Epithelial cell of proximal tubule (primary cell): ENCODE results near the gene CAPN10. TPM values are rescaled to one million over a fixed set of nuclear protein-coding genes. Genes with fewer than 3 reads are reported as not detected.

Experiments
- DNase-seq: peaks from one replicate; pipeline ENCODE4 v3.0.0-alpha.2; 2011; ENCODE audit warnings: low read depth
- H3K4me3 ChIP-seq: 2 replicates; pipeline ENCODE4 v1.5.1; 2011; ENCODE audit warnings: low read depth, mild to moderate bottlenecking, low read length
- total RNA-seq: library from RNA; depleted of rRNA; stranded (reverse); fragments of >200 nt; gene quantifications from 2 replicates; pipeline ENCODE4 v1.2.3, GENCODE V29; 2015
- TF ChIP-seq, protein P1 (sequence below): conservative IDR thresholded peaks from 2 replicates; pipeline ENCODE4 v1.5.1; 2012; ENCODE audit warnings: low read depth, mild to moderate bottlenecking, low read length

Gene CAPN10
- total RNA-seq, 1 donor from 2014 or later, result 31.9 TPM

DNA sequence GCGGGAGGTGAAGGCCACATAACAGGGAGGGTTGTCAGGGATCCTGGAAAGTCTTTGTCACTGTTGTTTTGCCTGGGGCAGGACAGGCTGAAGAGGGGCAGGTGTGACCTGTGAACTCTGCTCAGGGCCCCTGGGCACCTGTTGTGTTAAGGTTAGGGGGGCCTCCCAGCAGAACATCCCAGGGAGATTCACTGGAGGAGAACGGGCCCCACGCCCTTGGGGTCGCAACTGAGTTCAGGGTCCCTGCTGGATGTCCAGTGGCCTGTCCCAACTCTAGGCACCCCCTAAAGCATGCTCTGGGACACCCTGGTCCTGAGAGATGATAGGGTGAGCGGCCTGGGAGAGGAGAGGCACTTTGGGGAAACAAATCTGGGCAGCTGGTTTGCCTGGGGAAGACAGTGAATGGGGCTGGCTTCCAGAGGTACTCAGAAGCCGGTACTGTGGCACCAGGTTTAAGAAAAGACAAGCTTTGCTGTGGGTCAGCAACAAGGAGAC, 61.7 kb downstream of the CAPN10 start:
- no peak overlapping the region for H3K4me3 ChIP-seq
- no peak for DNase-seq
- TF ChIP-seq, protein P1, sequence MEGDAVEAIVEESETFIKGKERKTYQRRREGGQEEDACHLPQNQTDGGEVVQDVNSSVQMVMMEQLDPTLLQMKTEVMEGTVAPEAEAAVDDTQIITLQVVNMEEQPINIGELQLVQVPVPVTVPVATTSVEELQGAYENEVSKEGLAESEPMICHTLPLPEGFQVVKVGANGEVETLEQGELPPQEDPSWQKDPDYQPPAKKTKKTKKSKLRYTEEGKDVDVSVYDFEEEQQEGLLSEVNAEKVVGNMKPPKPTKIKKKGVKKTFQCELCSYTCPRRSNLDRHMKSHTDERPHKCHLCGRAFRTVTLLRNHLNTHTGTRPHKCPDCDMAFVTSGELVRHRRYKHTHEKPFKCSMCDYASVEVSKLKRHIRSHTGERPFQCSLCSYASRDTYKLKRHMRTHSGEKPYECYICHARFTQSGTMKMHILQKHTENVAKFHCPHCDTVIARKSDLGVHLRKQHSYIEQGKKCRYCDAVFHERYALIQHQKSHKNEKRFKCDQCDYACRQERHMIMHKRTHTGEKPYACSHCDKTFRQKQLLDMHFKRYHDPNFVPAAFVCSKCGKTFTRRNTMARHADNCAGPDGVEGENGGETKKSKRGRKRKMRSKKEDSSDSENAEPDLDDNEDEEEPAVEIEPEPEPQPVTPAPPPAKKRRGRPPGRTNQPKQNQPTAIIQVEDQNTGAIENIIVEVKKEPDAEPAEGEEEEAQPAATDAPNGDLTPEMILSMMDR, result no peak

Other genes with a start within 250 kb of the CAPN10 start
- gene GPC1, start 151.1 kb upstream of the CAPN10 start, total RNA-seq, result 31.4 and 45.4 TPM in 2 replicates
- gene ANKMY1, start 28.7 kb upstream of the CAPN10 start, total RNA-seq, result 4.0 and 9.1 TPM in 2 replicates
- gene DUSP28, start 26.4 kb upstream of the CAPN10 start, total RNA-seq, result 2.0 and 6.3 TPM in 2 replicates
- gene RNPEPL1, start 18.2 kb upstream of the CAPN10 start, total RNA-seq, result 31.2 and 53.4 TPM in 2 replicates
- gene GPR35, start 38.7 kb downstream of the CAPN10 start, total RNA-seq, result not detected in 2 replicates
- not detected in 2 replicates for gene AQP12B, start 96.2 kb downstream of the CAPN10 start, total RNA-seq
- not detected in 2 replicates for gene AQP12A, start 105.1 kb downstream of the CAPN10 start, total RNA-seq
- gene KIF1A, start 233.5 kb downstream of the CAPN10 start, total RNA-seq, result 35.4 and 69.2 TPM in 2 replicates